Pancreas (tissue), 10 donors: Measurements from ENCODE around the gene TNS3. TPM values are rescaled to one million over a fixed set of nuclear protein-coding genes. Genes with fewer than 3 reads are reported as not detected.

ENCODE experiments used
- ATAC-seq, 4 donors: fragments of 200-7000 bp; cut with Tn5 transposase; one replicate each; pipeline versions ENCODE4 v1.8.0 to v1.9.1; 2020; ENCODE audit warnings: mild to moderate bottlenecking in 4 of 4, moderate library complexity in 4 of 4
- DNase-seq, 6 donors: peaks; one replicate each; pipeline ENCODE4 v3.0.0-alpha.2; 2020
- FAIRE-seq: peaks from 2 replicates; lab custom pipeline; 2012; peaks lifted over from hg19 to GRCh38; lab: Jason Lieb, UNC
- H3K27ac ChIP-seq, 4 donors: fragments of 200-600 bp; sonication (generic); 1 replicate in 3 of 4; 2 replicates in 1 of 4; pipeline versions ENCODE4 v1.5.0 to v1.8.0; 2020
- H3K27me3 ChIP-seq, 4 donors: fragments of 200-600 bp; one replicate each; pipeline ENCODE4 v1.8.0; 2021
- H3K36me3 ChIP-seq, 3 donors: fragments of 200-600 bp; sonication (generic) in 1 of 3; one replicate each; pipeline versions ENCODE4 v1.5.0 to v1.8.0; 2020 to 2021
- H3K4me1 ChIP-seq, 3 donors: fragments of 200-600 bp; one replicate each; pipeline ENCODE4 v1.8.0; 2021
- H3K4me3 ChIP-seq, 4 donors: fragments of 200-600 bp; sonication (generic) in 2 of 4; one replicate each; pipeline versions ENCODE4 v1.5.0 to v1.8.0; 2020 to 2021
- H3K9me3 ChIP-seq, 4 donors: fragments of 200-600 bp; one replicate each; pipeline ENCODE4 v1.8.0; 2021
- CTCF ChIP-seq, 4 donors: fragments of 200-600 bp; sonication (generic) in 3 of 4; IDR thresholded peaks; one replicate each; pipeline versions ENCODE4 v1.5.0 to v1.8.0; 2021; ENCODE audit warnings: antibody characterized with exemption in 4 of 4
- WGBS, 2 donors: extraction: QIAGEN DNeasy Blood & Tissue Kit; methylation state at CpG; one replicate each; pipeline ENCODE4 v1.1.7; 2013; 5-methylcytosine and 5-hydroxymethylcytosine counted together
- intact Hi-C, 3 donors: fragments of 100-400 bp; cut with DNase I; formaldehyde crosslinking; loops; one replicate each; pipeline versions ENCODE4 v1.11.1 to v1.14.2; 2022
- polyA plus RNA-seq, 2 donors: library from polyadenylated mRNA; stranded (reverse); fragments of 200-250 nt; gene quantifications; one replicate each; pipeline ENCODE4 v1.2.3, GENCODE V29; 2013
- total RNA-seq, 6 donors: library from RNA; stranded (reverse); fragmentation: NEBNext Ultra II Directional in 4 of 6; extraction: Animal tissue kit (Norgen Biotek cat#: 25700) in 4 of 6; gene quantifications; one replicate each; pipeline versions ENCODE4 v1.2.1 to v1.2.4, GENCODE V29; 2021 to 2023
- donor health status: healthy with polysubstance abuse.
- donor health status: DM: no; HTN: no; CAD: no; lungs with moderate emphysema.
- donor health status: DM: no; HTN: no; CAD: no.
- donor health status: control.
- donor health status: control.
- donor health status: Bipolar disorder and iron deficiency.
- donor health status: DM: yes; HTN: yes; CAD: no.
- donor health status: DM: no; HTN: no; CAD: no.
- donor health status: DM: no; HTN: no; CAD: no.
- donor health status: DM: yes; HTN: yes; CAD: no.

The TNS3 gene
- total and polyA plus RNA-seq, 8 donors, result 28.0 to 125 (median 91.2) TPM

GRCh38 chr7:47301657-47302295 is 280.1 kb downstream of the TNS3 start:
- H3K36me3 ChIP-seq, result peaks cover 10 to 78% (median 36%) of the 10 kb centered on the region in 3 donors
- H3K4me1 ChIP-seq, result no peaks in the 10 kb centered on the region
- intact Hi-C loops, result no loop called here
- peak in 2 of 4 donors; percentile 38 to 51 for ATAC-seq
- no peak overlapping the region for H3K4me3 ChIP-seq
- FAIRE-seq, result no peak
- no peaks in the 10 kb centered on the region for H3K9me3 ChIP-seq
- no peaks in the 10 kb centered on the region for H3K27me3 ChIP-seq
- WGBS, 2 donors, result 91 to 94% methylated on average over 10 of the region's 10 CpGs
- no peak for TF ChIP-seq CTCF (IDR thresholded peaks at IDR 0.05)
- no peak overlapping the region for H3K27ac ChIP-seq
- no peak for DNase-seq

GRCh38 chr7:47301105-47301477 is 280.8 kb downstream of the TNS3 start:
- WGBS, 2 donors, result 88 to 89% methylated on average over 6 of the region's 6 CpGs
- no peak for ATAC-seq
- intact Hi-C loops, result no loop called here
- no peak overlapping the region for H3K4me3 ChIP-seq
- H3K9me3 ChIP-seq, result no peaks in the 10 kb centered on the region
- TF ChIP-seq CTCF (IDR thresholded peaks at IDR 0.05), result no peak
- no peak for DNase-seq
- H3K36me3 ChIP-seq, result peaks cover 10 to 85% (median 36%) of the 10 kb centered on the region in 3 donors
- H3K27ac ChIP-seq, result no peak overlapping the region
- FAIRE-seq, result no peak
- H3K4me1 ChIP-seq, result no peaks in the 10 kb centered on the region
- H3K27me3 ChIP-seq, result no peaks in the 10 kb centered on the region

- no peak for FAIRE-seq
- H3K9me3 ChIP-seq, result no peaks in the 10 kb centered on the region
- no peak for ATAC-seq
- 95 to 96% methylated on average over 11 of the region's 11 CpGs for WGBS, 2 donors
- no peak for TF ChIP-seq CTCF (IDR thresholded peaks at IDR 0.05)
- H3K27me3 ChIP-seq, result no peaks in the 10 kb centered on the region
- H3K4me3 ChIP-seq, result no peak overlapping the region
- intact Hi-C loops, result no loop called here
- H3K27ac ChIP-seq, result no peak overlapping the region
- H3K36me3 ChIP-seq, result peaks cover 10 to 90% (median 36%) of the 10 kb centered on the region in 3 donors
- no peak for DNase-seq
- no peaks in the 10 kb centered on the region for H3K4me1 ChIP-seq
Observed at GRCh38 chr7:47300472-47301104, 281.3 kb downstream of the TNS3 start.

- Histone ChIP-seq H3K27ac (no peak overlapping the region), H3K4me1 (no peaks in the 10 kb centered on the region), H3K9me3 (no peaks in the 10 kb centered on the region), H3K36me3 (peaks cover 10 to 93% (median 36%) of the 10 kb centered on the region in 3 donors), H3K4me3 (no peak overlapping the region), H3K27me3 (no peaks in the 10 kb centered on the region)
- ATAC-seq (no peak), FAIRE-seq (no peak), DNase-seq (no peak)
- no peak for TF ChIP-seq CTCF (IDR thresholded peaks at IDR 0.05)
- 91 to 92% methylated on average over 8 of the region's 8 CpGs for WGBS, 2 donors
- intact Hi-C loops, result no loop called here
Observed at GRCh38 chr7:47299496-47299895, 282.4 kb downstream of the TNS3 start.

- H3K36me3 ChIP-seq, result peaks cover 10 to 93% (median 36%) of the 10 kb centered on the region in 3 donors
- intact Hi-C loops, result no loop called here
- no peak for ATAC-seq
- H3K4me1 ChIP-seq, result peaks cover 0 to 5% (median 0%) of the 10 kb centered on the region in 3 donors
- no peak for FAIRE-seq
- no peaks in the 10 kb centered on the region for H3K27me3 ChIP-seq
- DNase-seq, result no peak
- no peak overlapping the region for H3K4me3 ChIP-seq
- no peak for TF ChIP-seq CTCF (IDR thresholded peaks at IDR 0.05)
- H3K27ac ChIP-seq, result no peak overlapping the region
- WGBS, 2 donors, result 92 to 93% methylated on average over 12 of the region's 12 CpGs
- no peaks in the 10 kb centered on the region for H3K9me3 ChIP-seq
Observed at GRCh38 chr7:47298636-47299035, 283.3 kb downstream of the TNS3 start.
